Neural crest cell (in vitro differentiated cells): ENCODE data around the gene SLC7A7. TPM values are rescaled to one million over a fixed set of nuclear protein-coding genes. Genes with fewer than 3 reads are reported as not detected.

ENCODE experiments used
- DNase-seq: peaks from one replicate; pipeline ENCODE4 v3.0.0; 2021; ENCODE audit warnings: low read depth, mixed read lengths, low spot score
- H3K27ac Mint-ChIP-seq: one replicate; pipeline ENCODE4 v1.8.0; 2021; ENCODE audit warnings: mild to moderate bottlenecking, mixed read lengths; ENCODE audit not compliant: unreplicated experiment
- H3K27me3 Mint-ChIP-seq: 2 replicates; pipeline ENCODE4 v1.8.0; 2021; ENCODE audit warnings: low read depth, mild to moderate bottlenecking, mixed read lengths
- H3K36me3 Mint-ChIP-seq: 2 replicates; pipeline ENCODE4 v1.8.0; 2021; ENCODE audit warnings: low read depth, mild to moderate bottlenecking, mixed read lengths
- H3K4me1 Mint-ChIP-seq: 2 replicates; pipeline ENCODE4 v1.8.0; 2021; ENCODE audit warnings: mixed read lengths
- H3K4me3 Mint-ChIP-seq: one replicate; pipeline ENCODE4 v1.8.0; 2021; ENCODE audit warnings: mild to moderate bottlenecking, mixed read lengths
- H3K9me3 Mint-ChIP-seq: 2 replicates; pipeline ENCODE4 v1.8.0; 2021; ENCODE audit warnings: mixed read lengths
- total RNA-seq: library from RNA; stranded (reverse); gene quantifications from 2 replicates; pipeline ENCODE4 v1.2.1, GENCODE V29; 2021
- TF ChIP-seq, protein P1 (sequence below): fragments of 200-600 bp; sonication (generic); conservative IDR thresholded peaks from 2 replicates; pipeline ENCODE4 v1.5.0; 2021; ENCODE audit warnings: antibody characterized with exemption, mild to moderate bottlenecking

SLC7A7 gene
- total RNA-seq, 1 donor from 2014 or later: 0.54 TPM

DNA sequence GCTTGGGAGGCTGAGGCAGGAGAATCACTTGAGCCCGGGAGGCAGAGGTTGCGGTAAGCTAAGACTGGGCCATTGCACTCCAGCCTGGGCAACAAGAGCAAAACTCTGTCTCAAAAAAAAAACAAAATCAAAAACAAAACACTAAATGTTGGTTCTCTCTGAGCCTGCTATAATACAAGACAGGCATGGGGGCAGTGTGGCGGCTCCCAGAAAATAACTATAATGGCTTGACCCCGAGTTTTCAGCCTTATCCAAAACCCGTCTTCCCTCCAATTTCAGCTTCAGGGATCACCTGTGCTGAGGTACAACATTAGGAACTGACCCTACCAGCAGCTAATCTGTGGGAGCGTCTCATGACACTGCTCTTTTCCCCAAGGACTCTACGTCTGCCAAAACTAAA lies 862 bp downstream of the SLC7A7 start:
- no peak for DNase-seq
- TF ChIP-seq, protein P1, sequence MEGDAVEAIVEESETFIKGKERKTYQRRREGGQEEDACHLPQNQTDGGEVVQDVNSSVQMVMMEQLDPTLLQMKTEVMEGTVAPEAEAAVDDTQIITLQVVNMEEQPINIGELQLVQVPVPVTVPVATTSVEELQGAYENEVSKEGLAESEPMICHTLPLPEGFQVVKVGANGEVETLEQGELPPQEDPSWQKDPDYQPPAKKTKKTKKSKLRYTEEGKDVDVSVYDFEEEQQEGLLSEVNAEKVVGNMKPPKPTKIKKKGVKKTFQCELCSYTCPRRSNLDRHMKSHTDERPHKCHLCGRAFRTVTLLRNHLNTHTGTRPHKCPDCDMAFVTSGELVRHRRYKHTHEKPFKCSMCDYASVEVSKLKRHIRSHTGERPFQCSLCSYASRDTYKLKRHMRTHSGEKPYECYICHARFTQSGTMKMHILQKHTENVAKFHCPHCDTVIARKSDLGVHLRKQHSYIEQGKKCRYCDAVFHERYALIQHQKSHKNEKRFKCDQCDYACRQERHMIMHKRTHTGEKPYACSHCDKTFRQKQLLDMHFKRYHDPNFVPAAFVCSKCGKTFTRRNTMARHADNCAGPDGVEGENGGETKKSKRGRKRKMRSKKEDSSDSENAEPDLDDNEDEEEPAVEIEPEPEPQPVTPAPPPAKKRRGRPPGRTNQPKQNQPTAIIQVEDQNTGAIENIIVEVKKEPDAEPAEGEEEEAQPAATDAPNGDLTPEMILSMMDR: no peak
- Mint-ChIP-seq H3K9me3 (no peaks in the 10 kb centered on the region), H3K4me1 (peaks cover 12% of the 10 kb centered on the region), H3K27me3 (peaks cover 6% of the 10 kb centered on the region), H3K4me3 (no peak overlapping the region), H3K27ac (no peak overlapping the region), H3K36me3 (no peaks in the 10 kb centered on the region)

DNA sequence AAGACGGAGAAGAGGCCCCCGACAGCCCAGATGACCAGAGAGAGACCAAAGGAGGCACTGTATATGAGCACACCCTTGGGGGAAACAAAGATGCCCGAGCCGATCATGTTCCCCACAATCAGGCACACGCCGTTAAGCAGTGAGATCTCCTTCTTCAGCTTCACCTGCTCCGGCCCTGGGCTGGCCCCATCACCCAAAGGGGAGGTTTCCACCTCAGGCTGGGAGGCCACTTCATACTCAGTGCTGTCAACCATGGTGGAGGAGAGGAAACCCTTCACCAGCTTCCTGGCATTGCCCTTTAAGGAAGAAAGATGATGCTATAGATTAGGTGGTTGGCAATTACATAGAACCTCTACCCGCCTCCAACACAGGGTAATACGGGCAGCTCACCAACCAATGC lies 2.1 kb downstream of the SLC7A7 start:
- no peak for DNase-seq
- H3K36me3 Mint-ChIP-seq: no peaks in the 10 kb centered on the region
- H3K4me3 Mint-ChIP-seq: no peak overlapping the region
- peaks cover 7% of the 10 kb centered on the region for H3K4me1 Mint-ChIP-seq
- H3K27me3 Mint-ChIP-seq: peaks cover 2% of the 10 kb centered on the region
- TF ChIP-seq, protein P1: no peak
- H3K9me3 Mint-ChIP-seq: no peaks in the 10 kb centered on the region
- no peak overlapping the region for H3K27ac Mint-ChIP-seq

DNA sequence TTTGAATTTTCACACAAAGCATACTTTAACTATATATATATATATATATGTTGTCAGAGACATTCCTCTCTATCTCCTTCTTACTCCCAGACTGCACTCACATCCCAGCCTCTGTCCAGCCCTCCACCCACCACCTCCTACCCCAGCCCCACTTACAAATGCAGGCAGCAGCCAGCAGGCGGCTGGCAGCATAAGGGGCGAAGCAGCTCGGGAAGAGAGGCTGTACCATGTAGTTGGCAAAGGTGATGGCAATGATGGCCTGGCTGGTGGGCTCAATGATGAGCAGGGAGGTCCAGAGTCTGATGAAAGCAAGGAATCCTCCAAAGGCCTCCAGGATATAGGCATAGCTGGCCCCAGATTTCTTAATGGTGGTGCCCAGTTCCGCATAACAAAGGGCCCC lies 2.5 kb downstream of the SLC7A7 start:
- TF ChIP-seq, protein P1: no peak
- H3K4me3 Mint-ChIP-seq: no peak overlapping the region
- H3K4me1 Mint-ChIP-seq: peaks cover 7% of the 10 kb centered on the region
- H3K27me3 Mint-ChIP-seq: no peaks in the 10 kb centered on the region
- H3K36me3 Mint-ChIP-seq: no peaks in the 10 kb centered on the region
- H3K27ac Mint-ChIP-seq: no peak overlapping the region
- H3K9me3 Mint-ChIP-seq: no peaks in the 10 kb centered on the region
- DNase-seq: no peak

DNA sequence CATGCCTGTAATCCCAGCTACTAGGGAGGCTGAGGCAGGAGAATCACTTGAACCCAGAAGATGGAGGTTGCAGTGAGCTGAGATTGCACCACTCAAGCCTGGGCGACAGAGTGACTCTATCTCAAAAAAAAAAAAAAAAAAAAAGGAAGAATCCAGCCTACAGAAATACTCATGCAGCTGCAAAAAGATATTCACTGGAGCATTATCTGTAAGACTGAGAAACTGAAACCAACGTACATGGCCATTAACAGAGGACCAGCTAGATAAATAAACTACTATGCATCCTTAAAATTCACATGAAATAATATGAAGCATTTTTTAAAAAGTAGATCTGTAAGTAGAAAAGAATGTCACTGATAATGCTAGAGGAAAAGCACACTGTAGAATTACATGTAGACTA lies 3.5 kb downstream of the SLC7A7 start:
- Mint-ChIP-seq H3K4me3 (no peak overlapping the region), H3K27me3 (peaks cover 3% of the 10 kb centered on the region)

DNA sequence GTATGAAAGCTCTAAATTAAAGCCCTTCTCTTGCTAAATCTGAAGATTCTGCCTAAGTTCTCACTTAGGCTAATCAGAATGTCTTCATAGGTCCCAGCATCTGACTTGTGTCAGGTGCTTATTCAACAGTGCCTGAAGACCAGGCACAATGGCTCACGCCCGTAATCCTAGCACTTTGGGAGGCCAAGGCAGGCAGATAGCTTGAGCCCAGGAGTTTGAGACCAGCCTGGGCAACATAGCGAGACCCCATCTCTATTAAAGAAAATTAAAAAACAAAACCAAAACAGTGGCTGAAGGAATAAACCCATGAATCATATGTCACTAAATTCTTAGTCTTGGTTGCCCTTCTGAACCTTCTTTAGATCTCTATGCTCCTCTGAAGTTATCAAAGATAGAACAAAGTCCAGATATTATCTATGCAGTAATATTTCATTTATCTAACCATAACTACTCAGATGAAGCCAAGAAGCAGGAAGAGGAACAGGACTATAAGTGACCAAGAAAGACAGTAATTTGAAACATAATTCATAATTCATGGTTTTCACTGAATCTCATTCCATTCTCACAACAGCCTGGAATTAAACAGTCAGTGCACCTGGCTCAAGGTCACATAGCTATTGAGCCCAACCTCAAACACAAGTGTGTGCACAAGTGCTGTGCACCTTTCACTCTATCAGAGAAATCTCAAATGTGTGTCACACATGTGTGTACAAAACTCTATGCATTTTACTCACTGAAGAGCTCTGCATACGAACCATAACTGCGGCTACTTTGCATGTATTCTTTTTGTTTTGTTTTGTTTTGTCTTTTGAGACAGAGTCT lies 6.6 kb downstream of the SLC7A7 start:
- TF ChIP-seq, protein P1: no peak
- H3K36me3 Mint-ChIP-seq: no peaks in the 10 kb centered on the region
- H3K27ac Mint-ChIP-seq: no peak overlapping the region
- H3K9me3 Mint-ChIP-seq: no peaks in the 10 kb centered on the region
- H3K4me1 Mint-ChIP-seq: no peaks in the 10 kb centered on the region
- no peak overlapping the region for H3K4me3 Mint-ChIP-seq
- peaks cover 8% of the 10 kb centered on the region for H3K27me3 Mint-ChIP-seq
- no peak for DNase-seq

More for the DNA sequence above, 3.5 kb downstream of the SLC7A7 start:
- DNase-seq: no peak
- TF ChIP-seq, protein P1: no peak
- Mint-ChIP-seq H3K27ac (no peak overlapping the region), H3K4me1 (peaks cover 7% of the 10 kb centered on the region), H3K36me3 (no peaks in the 10 kb centered on the region), H3K9me3 (no peaks in the 10 kb centered on the region)
